ENCODE data around the gene MAPK8. TPM values are rescaled to one million over a fixed set of nuclear protein-coding genes. Genes with fewer than 3 reads are reported as not detected.
A peak's percentile ranks its signal among the peaks of the same experiment; 100 is the strongest.

The MAPK8 gene
- total and polyA plus RNA-seq, 7 experiments from 2014 or later, result 22.2 to 63.9 (median 41.9) TPM

GRCh38 chr10:48389846-48390557 lies 83.5 kb downstream of the MAPK8 start:
- no peak overlapping the region for H3K4me3 ChIP-seq (ENCODE audit: low read length)
- no peaks in the 10 kb centered on the region for H3K9me3 Mint-ChIP-seq
- H3K36me3 ChIP-seq (ENCODE audit: control insufficient read depth in 2 of 3, insufficient read depth in 3 of 3, low read length in 3 of 3), result no peaks in the 10 kb centered on the region
- no peak overlapping the region for H3K27ac ChIP-seq (ENCODE audit: low read depth, low read length)
- intact Hi-C loops (cut with micrococcal nuclease), result no loop called here
- no peak for ATAC-seq
- peaks cover 0 to 20% of the 10 kb centered on the region in 2 donors for H3K4me1 ChIP-seq (ENCODE audit: control insufficient read depth in 2 of 2, insufficient read depth in 2 of 2, low read length in 2 of 2)
- H3K27ac Mint-ChIP-seq, result peak overlapping the region in 5 of 9 donors; percentile 3 to 66 (median 32)
- peaks cover 33 to 80% (median 70%) of the 10 kb centered on the region in 7 donors for H3K4me1 Mint-ChIP-seq
- no peaks in the 10 kb centered on the region for H3K36me3 Mint-ChIP-seq
- H3K27me3 Mint-ChIP-seq, result peaks cover 0 to 4% (median 0%) of the 10 kb centered on the region in 5 donors
- DNase-seq, result no peak
- no peaks in the 10 kb centered on the region for H3K9me3 ChIP-seq (ENCODE audit: control insufficient read depth in 2 of 3, low read length in 3 of 3)
- no peaks in the 10 kb centered on the region for H3K27me3 ChIP-seq (ENCODE audit: control insufficient read depth in 2 of 2, insufficient read depth in 2 of 2, low read length in 2 of 2)
- ChIA-PET CTCF (no interaction called here), POLR2A (no interaction called here)
- peak overlapping the region in 2 of 10 donors; percentile 0 to 7 for H3K4me3 Mint-ChIP-seq

- H3K9me3 ChIP-seq (ENCODE audit: control insufficient read depth in 2 of 3, low read length in 3 of 3), result no peaks in the 10 kb centered on the region
- no peak overlapping the region for H3K27ac ChIP-seq (ENCODE audit: low read depth, low read length)
- H3K27ac Mint-ChIP-seq, result peak overlapping the region in 3 of 9 donors; percentile 3 to 45 (median 16)
- DNase-seq, result no peak
- CTCF ChIA-PET, result no interaction called here
- H3K27me3 ChIP-seq (ENCODE audit: control insufficient read depth in 2 of 2, insufficient read depth in 2 of 2, low read length in 2 of 2), result no peaks in the 10 kb centered on the region
- no peak overlapping the region for H3K4me3 ChIP-seq (ENCODE audit: low read length)
- H3K27me3 Mint-ChIP-seq, result peaks cover 0 to 4% (median 0%) of the 10 kb centered on the region in 5 donors
- H3K9me3 Mint-ChIP-seq, result no peaks in the 10 kb centered on the region
- ATAC-seq, result no peak
- H3K4me1 ChIP-seq (ENCODE audit: control insufficient read depth in 2 of 2, insufficient read depth in 2 of 2, low read length in 2 of 2), result peaks cover 0 to 20% of the 10 kb centered on the region in 2 donors
- POLR2A ChIA-PET, result no interaction called here
- H3K36me3 ChIP-seq (ENCODE audit: control insufficient read depth in 2 of 3, insufficient read depth in 3 of 3, low read length in 3 of 3), result no peaks in the 10 kb centered on the region
- intact Hi-C loops (cut with micrococcal nuclease), result no loop called here
- H3K4me3 Mint-ChIP-seq, result peak overlapping the region in 3 of 10 donors; percentile 1 to 22 (median 2)
- H3K4me1 Mint-ChIP-seq, result peaks cover 33 to 75% (median 66%) of the 10 kb centered on the region in 7 donors
- H3K36me3 Mint-ChIP-seq, result no peaks in the 10 kb centered on the region
Observed at GRCh38 chr10:48390558-48390871, 84.0 kb downstream of the MAPK8 start.

- peaks cover 33 to 72% (median 67%) of the 10 kb centered on the region in 7 donors for H3K4me1 Mint-ChIP-seq
Observed at GRCh38 chr10:48390933-48391845, 84.7 kb downstream of the MAPK8 start.

GRCh38 chr10:48391994-48392393 lies 85.5 kb downstream of the MAPK8 start:
- no peaks in the 10 kb centered on the region for H3K9me3 ChIP-seq (ENCODE audit: control insufficient read depth in 2 of 3, low read length in 3 of 3)
- Mint-ChIP-seq H3K27ac (no peak overlapping the region), H3K4me3 (no peak overlapping the region), H3K36me3 (no peaks in the 10 kb centered on the region), H3K4me1 (peaks cover 33 to 74% (median 65%) of the 10 kb centered on the region in 7 donors), H3K27me3 (peaks cover 0 to 4% (median 0%) of the 10 kb centered on the region in 5 donors), H3K9me3 (no peaks in the 10 kb centered on the region)
- no peak overlapping the region for H3K4me3 ChIP-seq (ENCODE audit: low read length)
- ATAC-seq, result no peak
- H3K27ac ChIP-seq (ENCODE audit: low read depth, low read length), result no peak overlapping the region
- POLR2A ChIA-PET, result no interaction called here
- H3K27me3 ChIP-seq (ENCODE audit: control insufficient read depth in 2 of 2, insufficient read depth in 2 of 2, low read length in 2 of 2), result no peaks in the 10 kb centered on the region
- H3K36me3 ChIP-seq (ENCODE audit: control insufficient read depth in 2 of 3, insufficient read depth in 3 of 3, low read length in 3 of 3), result no peaks in the 10 kb centered on the region
- no peak for DNase-seq
- intact Hi-C loops (cut with micrococcal nuclease), result no loop called here
- CTCF ChIA-PET, result no interaction called here
- peaks cover 0 to 20% of the 10 kb centered on the region in 2 donors for H3K4me1 ChIP-seq (ENCODE audit: control insufficient read depth in 2 of 2, insufficient read depth in 2 of 2, low read length in 2 of 2)

More at GRCh38 chr10:48390933-48391845, 84.7 kb downstream of the MAPK8 start:
- CTCF ChIA-PET, result no interaction called here
- Histone ChIP-seq H3K9me3 (ENCODE audit: control insufficient read depth in 2 of 3, low read length in 3 of 3) (no peaks in the 10 kb centered on the region), H3K27me3 (ENCODE audit: control insufficient read depth in 2 of 2, insufficient read depth in 2 of 2, low read length in 2 of 2) (no peaks in the 10 kb centered on the region), H3K4me1 (ENCODE audit: control insufficient read depth in 2 of 2, insufficient read depth in 2 of 2, low read length in 2 of 2) (peaks cover 0 to 20% of the 10 kb centered on the region in 2 donors), H3K4me3 (ENCODE audit: low read length) (no peak overlapping the region), H3K36me3 (ENCODE audit: control insufficient read depth in 2 of 3, insufficient read depth in 3 of 3, low read length in 3 of 3) (no peaks in the 10 kb centered on the region), H3K27ac (ENCODE audit: low read depth, low read length) (no peak overlapping the region)
- POLR2A ChIA-PET, result no interaction called here
- peak overlapping the region in 6 of 9 donors; percentile 2 to 72 (median 30) for H3K27ac Mint-ChIP-seq
- DNase-seq, result peak in 1 of 9 donors; percentile 0
- no peaks in the 10 kb centered on the region for H3K36me3 Mint-ChIP-seq
- intact Hi-C loops (cut with micrococcal nuclease), result no loop called here
- peaks cover 0 to 4% (median 0%) of the 10 kb centered on the region in 5 donors for H3K27me3 Mint-ChIP-seq
- no peaks in the 10 kb centered on the region for H3K9me3 Mint-ChIP-seq
- peak; percentile 49 for ATAC-seq
- peak overlapping the region in 8 of 10 donors; percentile 0 to 46 (median 6) for H3K4me3 Mint-ChIP-seq

GRCh38 chr10:48398261-48398660 lies 91.8 kb downstream of the MAPK8 start:
- Histone ChIP-seq H3K36me3 (ENCODE audit: control insufficient read depth in 2 of 3, insufficient read depth in 3 of 3, low read length in 3 of 3) (no peaks in the 10 kb centered on the region), H3K4me3 (ENCODE audit: low read length) (no peak overlapping the region), H3K4me1 (ENCODE audit: control insufficient read depth in 2 of 2, insufficient read depth in 2 of 2, low read length in 2 of 2) (no peaks in the 10 kb centered on the region), H3K27me3 (ENCODE audit: control insufficient read depth in 2 of 2, insufficient read depth in 2 of 2, low read length in 2 of 2) (no peaks in the 10 kb centered on the region), H3K9me3 (ENCODE audit: control insufficient read depth in 2 of 3, low read length in 3 of 3) (no peaks in the 10 kb centered on the region), H3K27ac (ENCODE audit: low read depth, low read length) (no peak overlapping the region)
- peaks cover 0 to 11% (median 0%) of the 10 kb centered on the region in 5 donors for H3K36me3 Mint-ChIP-seq
- intact Hi-C loops (cut with micrococcal nuclease), result no loop called here
- ATAC-seq (no peak), DNase-seq (no peak)
- ChIA-PET CTCF (no interaction called here), POLR2A (no interaction called here)
- no peak overlapping the region for H3K27ac Mint-ChIP-seq
- H3K4me3 Mint-ChIP-seq, result no peak overlapping the region
- peaks cover 10 to 46% (median 23%) of the 10 kb centered on the region in 7 donors for H3K4me1 Mint-ChIP-seq
- H3K27me3 Mint-ChIP-seq, result peaks cover 0 to 4% (median 0%) of the 10 kb centered on the region in 5 donors
- H3K9me3 Mint-ChIP-seq, result no peaks in the 10 kb centered on the region

GRCh38 chr10:48399056-48399541 lies 92.6 kb downstream of the MAPK8 start:
- no peaks in the 10 kb centered on the region for H3K36me3 ChIP-seq (ENCODE audit: control insufficient read depth in 2 of 3, insufficient read depth in 3 of 3, low read length in 3 of 3)
- Mint-ChIP-seq H3K36me3 (peaks cover 0 to 11% (median 0%) of the 10 kb centered on the region in 5 donors), H3K27ac (peak overlapping the region in 2 of 9 donors; percentile 7 to 33), H3K4me1 (peaks cover 9 to 39% (median 18%) of the 10 kb centered on the region in 7 donors), H3K4me3 (no peak overlapping the region), H3K27me3 (no peaks in the 10 kb centered on the region), H3K9me3 (no peaks in the 10 kb centered on the region)
- intact Hi-C loops (cut with micrococcal nuclease), result no loop called here
- ChIA-PET POLR2A (no interaction called here), CTCF (no interaction called here)
- no peak for DNase-seq
- no peaks in the 10 kb centered on the region for H3K4me1 ChIP-seq (ENCODE audit: control insufficient read depth in 2 of 2, insufficient read depth in 2 of 2, low read length in 2 of 2)
- no peak overlapping the region for H3K27ac ChIP-seq (ENCODE audit: low read depth, low read length)
- H3K9me3 ChIP-seq (ENCODE audit: control insufficient read depth in 2 of 3, low read length in 3 of 3), result no peaks in the 10 kb centered on the region
- H3K27me3 ChIP-seq (ENCODE audit: control insufficient read depth in 2 of 2, insufficient read depth in 2 of 2, low read length in 2 of 2), result no peaks in the 10 kb centered on the region
- no peak overlapping the region for H3K4me3 ChIP-seq (ENCODE audit: low read length)
- ATAC-seq, result no peak

Measured in naive thymus-derived CD4-positive, alpha-beta T cell (primary cell).